Retina (tissue), 1 donor: ENCODE measurements around the gene DUSP1.

Source experiments
- DNase-seq: peaks from one replicate; pipeline ENCODE4 v3.0.0-alpha.2; 2016

DUSP1 gene

GRCh38 chr5:172739375-172739774, 31.6 kb downstream of the DUSP1 start:
- no peak for DNase-seq

GRCh38 chr5:172736508-172737135, 34.4 kb downstream of the DUSP1 start:
- no peak for DNase-seq

GRCh38 chr5:172735141-172735831, 35.7 kb downstream of the DUSP1 start:
- no peak for DNase-seq

- no peak for DNase-seq
Measured at GRCh38 chr5:172733974-172734346, 37.0 kb downstream of the DUSP1 start.

- peak; percentile 39 for DNase-seq
Measured at GRCh38 chr5:172733131-172733973, 37.6 kb downstream of the DUSP1 start.

- no peak for DNase-seq
Measured at GRCh38 chr5:172732201-172732865, 38.7 kb downstream of the DUSP1 start.

- DNase-seq: no peak
Measured at GRCh38 chr5:172731680-172732074, 39.3 kb downstream of the DUSP1 start.

- no peak for DNase-seq
Measured at GRCh38 chr5:172730981-172731679, 39.9 kb downstream of the DUSP1 start.

- DNase-seq: no peak
Measured at GRCh38 chr5:172730222-172730621, 40.8 kb downstream of the DUSP1 start.

GRCh38 chr5:172729588-172729987, 41.4 kb downstream of the DUSP1 start:
- DNase-seq: no peak

- DNase-seq: no peak
Measured at GRCh38 chr5:172728481-172729241, 42.3 kb downstream of the DUSP1 start.

GRCh38 chr5:172727551-172727950, 43.4 kb downstream of the DUSP1 start:
- DNase-seq: no peak

GRCh38 chr5:172726966-172727365, 44.0 kb downstream of the DUSP1 start:
- DNase-seq: no peak

- no peak for DNase-seq
Measured at GRCh38 chr5:172725785-172726184, 45.2 kb downstream of the DUSP1 start.

- no peak for DNase-seq
Measured at GRCh38 chr5:172725273-172725672, 45.7 kb downstream of the DUSP1 start.

- DNase-seq: no peak
Measured at GRCh38 chr5:172724242-172725183, 46.5 kb downstream of the DUSP1 start.

- DNase-seq: no peak
Measured at GRCh38 chr5:172723508-172723907, 47.5 kb downstream of the DUSP1 start.

- no peak for DNase-seq
Measured at GRCh38 chr5:172722327-172722815, 48.6 kb downstream of the DUSP1 start.

GRCh38 chr5:172721455-172722326, 49.3 kb downstream of the DUSP1 start:
- no peak for DNase-seq
